MM.1S (cell line): Measurements from ENCODE around the gene FHOD1.
A peak's percentile ranks its signal among the peaks of the same experiment; 100 is the strongest.

ENCODE experiments used
- DNase-seq: peaks from one replicate; pipeline ENCODE4 v3.0.0-alpha.2; 2015
- H2AFZ ChIP-seq: fragments of 300-600 bp; sonication (generic); 2 replicates; pipeline ENCODE4 v1.6.0; 2016; ENCODE audit warnings: antibody characterized with exemption, low read length
- H3F3A ChIP-seq: fragments of 300-600 bp; sonication (generic); 2 replicates; pipeline ENCODE4 v1.6.1; 2016; ENCODE audit warnings: mild to moderate bottlenecking, antibody characterized with exemption, low read length, moderate library complexity, mixed read lengths; ENCODE audit not compliant: insufficient read depth
- H3K27ac ChIP-seq: fragments of 300-600 bp; sonication (generic); 2 replicates; pipeline ENCODE4 v1.5.1; 2016; ENCODE audit warnings: mild to moderate bottlenecking, low read length
- H3K27me3 ChIP-seq: fragments of 300-600 bp; sonication (generic); replicated peaks from 2 replicates; pipeline ENCODE4 v1.6.0; 2016; ENCODE audit warnings: low read length; ENCODE audit not compliant: insufficient read depth
- H3K36me3 ChIP-seq: fragments of 300-600 bp; sonication (generic); replicated peaks from 2 replicates; pipeline ENCODE4 v1.6.1; 2016; ENCODE audit warnings: mild to moderate bottlenecking, low read length, mixed read lengths; ENCODE audit not compliant: insufficient read depth
- H3K4me1 ChIP-seq: fragments of 300-600 bp; sonication (generic); 2 replicates; pipeline ENCODE4 v1.6.1; 2016; ENCODE audit warnings: low read length, mixed read lengths
- H3K4me2 ChIP-seq: fragments of 300-600 bp; sonication (generic); 2 replicates; pipeline ENCODE4 v1.6.0; 2016; ENCODE audit warnings: low read depth, low read length
- H3K4me3 ChIP-seq: fragments of 300-600 bp; sonication (generic); 2 replicates; pipeline ENCODE4 v1.5.1; 2016; ENCODE audit warnings: low read length, mixed read lengths
- H3K79me2 ChIP-seq: fragments of 300-600 bp; sonication (generic); 2 replicates; pipeline ENCODE4 v1.6.1; 2016; ENCODE audit warnings: mixed run types, low read length, mixed read lengths
- H3K9ac ChIP-seq: fragments of 300-600 bp; sonication (generic); 2 replicates; pipeline ENCODE4 v1.6.1; 2016; ENCODE audit warnings: low read length, mixed read lengths
- H3K9me2 ChIP-seq: fragments of 300-600 bp; sonication (generic); replicated peaks from 2 replicates; pipeline ENCODE4 v1.6.1; 2016; ENCODE audit warnings: mild to moderate bottlenecking, low read length, mixed read lengths; ENCODE audit not compliant: insufficient read depth
- H3K9me3 ChIP-seq: fragments of 300-600 bp; sonication (generic); replicated peaks from 2 replicates; pipeline ENCODE4 v1.6.1; 2016; ENCODE audit warnings: mild to moderate bottlenecking, low read length, mixed read lengths; ENCODE audit not compliant: insufficient read depth
- H4K20me1 ChIP-seq: fragments of 300-600 bp; sonication (generic); 2 replicates; pipeline ENCODE4 v1.6.1; 2016; ENCODE audit warnings: mild to moderate bottlenecking, low read length, moderate library complexity, mixed read lengths; ENCODE audit not compliant: insufficient read depth
- CTCF ChIP-seq: fragments of 300-600 bp; sonication (generic); IDR thresholded peaks from 2 replicates; pipeline ENCODE4 v1.5.1; 2016; ENCODE audit warnings: antibody characterized with exemption, low read length, mixed read lengths
- EZH2 ChIP-seq: fragments of 300-600 bp; sonication (generic); optimal IDR thresholded peaks from 2 replicates; pipeline ENCODE3; 2017; ENCODE audit warnings: low read depth, mild to moderate bottlenecking, antibody characterized with exemption, low read length, mixed read lengths
- EZH2phosphoT487 ChIP-seq: fragments of 300-600 bp; sonication (generic); IDR thresholded peaks from 2 replicates; pipeline ENCODE4 v1.6.1; 2018; ENCODE audit warnings: antibody characterized with exemption, low read length

Gene FHOD1

GRCh38 chr16:67194260-67194659, 53.0 kb downstream of the FHOD1 start:
- DNase-seq = no peak
- Histone ChIP-seq H3K9me3 (no peaks in the 10 kb centered on the region), H3K9ac (no peak overlapping the region), H3K79me2 (peaks cover 48% of the 10 kb centered on the region), H4K20me1 (no peaks in the 10 kb centered on the region), H3F3A (no peaks in the 10 kb centered on the region), H3K27ac (no peak overlapping the region), H3K27me3 (no peaks in the 10 kb centered on the region), H3K4me1 (peaks cover 9% of the 10 kb centered on the region; the same call in 1 of the 2 replicates), H3K36me3 (peaks cover 16% of the 10 kb centered on the region; the same call in 1 of the 2 replicates), H3K9me2 (no peaks in the 10 kb centered on the region), H3K4me2 (no peak overlapping the region), H2AFZ (no peak overlapping the region), H3K4me3 (no peak overlapping the region)
- TF ChIP-seq CTCF = no peak
- no peak for TF ChIP-seq EZH2
- no peak for TF ChIP-seq EZH2phosphoT487

- Histone ChIP-seq H3K4me1 (peaks cover 9% of the 10 kb centered on the region; the same call in 1 of the 2 replicates), H2AFZ (no peak overlapping the region), H3K4me3 (peak overlapping the region; percentile 99; the same call in 1 of the 2 replicates), H3K9me3 (no peaks in the 10 kb centered on the region), H4K20me1 (no peaks in the 10 kb centered on the region), H3K4me2 (peak overlapping the region; percentile 97; the same call in 1 of the 2 replicates), H3K9me2 (no peaks in the 10 kb centered on the region), H3K27me3 (no peaks in the 10 kb centered on the region), H3K27ac (no peak overlapping the region), H3K9ac (peak overlapping the region; percentile 94; the same call in 1 of the 2 replicates), H3K79me2 (peaks cover 48% of the 10 kb centered on the region), H3K36me3 (peaks cover 16% of the 10 kb centered on the region; the same call in 1 of the 2 replicates), H3F3A (no peaks in the 10 kb centered on the region)
- DNase-seq = no peak
- TF ChIP-seq EZH2 (no peak), CTCF (no peak), EZH2phosphoT487 (no peak)
These were observed 53.7 kb downstream of the FHOD1 start for GRCh38 chr16:67193536-67193935.

GRCh38 chr16:67192781-67193361, 54.4 kb downstream of the FHOD1 start:
- H3K4me1 ChIP-seq = peaks cover 9% of the 10 kb centered on the region; the same call in 1 of the 2 replicates

More at GRCh38 chr16:67192781-67193361, 54.4 kb downstream of the FHOD1 start:
- H3K9ac ChIP-seq = peak overlapping the region; percentile 94
- H3K9me3 ChIP-seq = no peaks in the 10 kb centered on the region
- peaks cover 16% of the 10 kb centered on the region; the same call in 1 of the 2 replicates for H3K36me3 ChIP-seq
- peak overlapping the region; percentile 23; the same call in 1 of the 2 replicates for H3K27ac ChIP-seq
- peak overlapping the region; percentile 99 for H3K4me3 ChIP-seq
- DNase-seq = no peak
- H3K4me2 ChIP-seq = peak overlapping the region; percentile 97
- peaks cover 48% of the 10 kb centered on the region for H3K79me2 ChIP-seq
- no peaks in the 10 kb centered on the region for H3F3A ChIP-seq
- no peak overlapping the region for H2AFZ ChIP-seq
- no peaks in the 10 kb centered on the region for H4K20me1 ChIP-seq
- H3K27me3 ChIP-seq = no peaks in the 10 kb centered on the region
- H3K9me2 ChIP-seq = no peaks in the 10 kb centered on the region
- TF ChIP-seq EZH2 (no peak), EZH2phosphoT487 (no peak), CTCF (no peak)
